K562 (cell line): ENCODE data around the gene SARS2. TPM values are rescaled to one million over a fixed set of nuclear protein-coding genes. Genes with fewer than 3 reads are reported as not detected.
A peak's percentile ranks its signal among the peaks of the same experiment; 100 is the strongest.

ENCODE experiments used
- BACH1 ChIP-seq: fragments of 200-800 bp; sonication (Bioruptor generic); IDR thresholded peaks from 2 replicates; pipeline ENCODE4 v1.6.1; 2016; ENCODE audit warnings: missing genetic modification characterization, missing compliant biosample characterization
- CHD1 ChIP-seq: fragments of 200-600 bp; sonication (generic); IDR thresholded peaks from one replicate; pipeline ENCODE4 v1.6.1; 2012; ENCODE audit warnings: mild to moderate bottlenecking, moderate library complexity, low read length, inconsistent platforms
- DDX20 ChIP-seq: fragments of 450-650 bp; IDR thresholded peaks from 2 replicates; pipeline ENCODE4 v1.6.1; 2016; ENCODE audit warnings: missing genetic modification characterization, low read depth, mild to moderate bottlenecking, missing compliant biosample characterization, moderate library complexity
- ETS2 ChIP-seq: IDR thresholded peaks from 2 replicates; pipeline ENCODE4 v1.6.1; 2016; ENCODE audit warnings: borderline replicate concordance, missing genetic modification characterization, mild to moderate bottlenecking, moderate library complexity, missing compliant biosample characterization; ENCODE audit not compliant: poor library complexity, severe bottlenecking
- GTF2F1 ChIP-seq: IDR thresholded peaks from 2 replicates; pipeline ENCODE4 v1.6.1; 2011; ENCODE audit warnings: low read depth, low read length, improper control_type of control experiment
- IRF1 ChIP-seq: sonication (generic); formaldehyde crosslinking; IDR thresholded peaks from 2 replicates; pipeline ENCODE4 v1.8.0; 2022; ENCODE audit warnings: missing genetic modification reagents, mild to moderate bottlenecking, borderline replicate concordance
- KLF13 ChIP-seq: fragments of 450-650 bp; IDR thresholded peaks from 2 replicates; pipeline ENCODE4 v1.6.1; 2016; ENCODE audit warnings: missing genetic modification characterization, low read depth, mild to moderate bottlenecking, missing compliant biosample characterization, moderate library complexity, borderline replicate concordance
- PTTG1 ChIP-seq: fragments of 450-650 bp; IDR thresholded peaks from 2 replicates; pipeline ENCODE4 v1.6.1; 2016; ENCODE audit warnings: low read depth, mild to moderate bottlenecking, missing genetic modification characterization, missing compliant biosample characterization
- RAD21 ChIP-seq, 2 experiments: fragments of 250-450 bp in 1 of 2; fragments of 450-650 bp in 1 of 2; sonication (Bioruptor Pico) in 1 of 2; formaldehyde crosslinking in 1 of 2; IDR thresholded peaks in 1 of 2; conservative IDR thresholded peaks in 1 of 2; 2 replicates each; pipeline versions ENCODE4 v1.4.0 to v1.8.0; 2020 to 2022; ENCODE audit warnings: mild to moderate bottlenecking in 2 of 2, moderate library complexity in 1 of 2
- RBM39 ChIP-seq: fragments of 200-400 bp; formaldehyde crosslinking; optimal IDR thresholded peaks from 2 replicates; pipeline ENCODE3; 2018; ENCODE audit warnings: low read depth, low read length
- RHOXF2B ChIP-seq: fragments of 250-450 bp; sonication (Bioruptor Pico); conservative IDR thresholded peaks from 2 replicates; pipeline ENCODE4 v1.5.1; 2021
- SLC30A9 ChIP-seq: fragments of 250-450 bp; sonication (Bioruptor Pico); IDR thresholded peaks from 2 replicates; pipeline ENCODE4 v1.8.0; 2022; ENCODE audit warnings: mild to moderate bottlenecking, moderate library complexity
- SMAD3 ChIP-seq: fragments of 450-650 bp; formaldehyde crosslinking; conservative IDR thresholded peaks from 2 replicates; pipeline ENCODE4 v1.4.0; 2020; ENCODE audit warnings: mild to moderate bottlenecking
- ZNF212 ChIP-seq: fragments of 450-650 bp; formaldehyde crosslinking; IDR thresholded peaks from 2 replicates; pipeline ENCODE4 v1.4.0; 2020; ENCODE audit warnings: mild to moderate bottlenecking
- ZNF354B ChIP-seq: fragments of 250-450 bp; sonication (Bioruptor Pico); IDR thresholded peaks from 2 replicates; pipeline ENCODE4 v1.4.0; 2020
- ZNF512 ChIP-seq: IDR thresholded peaks from 2 replicates; pipeline ENCODE4 v1.6.1; 2016; ENCODE audit warnings: missing genetic modification characterization, missing compliant biosample characterization
- ZZZ3 ChIP-seq: fragments of 450-650 bp; IDR thresholded peaks from 2 replicates; pipeline ENCODE4 v1.6.1; 2016; ENCODE audit warnings: antibody characterized with exemption, mild to moderate bottlenecking, moderate library complexity
- polyA plus RNA-seq, 8 experiments: library from polyadenylated mRNA; depleted of rRNA in 4 of 8; stranded (reverse) in 5 of 8; unstranded in 3 of 8; fragments of >200 nt; fragmentation: Nextera tagmentation in 2 of 8; fragmentation: Illumina TruSeq in 1 of 8; extraction: Ambion mirVana in 2 of 8; extraction: Trizol in 1 of 8; gene quantifications; 2 replicates each; pipeline versions ENCODE4 v1.2.1 to v1.2.3, GENCODE V29; 2011 to 2014; ENCODE audit warnings: inconsistent platforms in 1 of 8, missing spikeins in 1 of 8
- total RNA-seq, 7 experiments: library from RNA; depleted of rRNA in 6 of 7; stranded (reverse); fragments of >200 nt in 6 of 7; fragmentation: Illumina TruSeq in 2 of 7; extraction: Trizol in 2 of 7; gene quantifications; 2 replicates each; pipeline versions ENCODE4 v1.2.1 to v1.2.3, GENCODE V29; 2011 to 2021; ENCODE audit warnings: low replicate concordance in 1 of 7
- TF ChIP-seq, protein P1 (sequence below), 2 experiments: IDR thresholded peaks in 1 of 2; conservative IDR thresholded peaks in 1 of 2; 2 replicates each; pipeline ENCODE4 v1.6.1; 2016; ENCODE audit warnings: low read depth in 2 of 2, mild to moderate bottlenecking in 1 of 2, missing compliant biosample characterization in 1 of 2, missing genetic modification characterization in 1 of 2, moderate library complexity in 1 of 2
- TF ChIP-seq, protein P2 (sequence below): fragments of 250-450 bp; sonication (Bioruptor Pico); IDR thresholded peaks from 2 replicates; pipeline ENCODE4 v1.5.0; 2021
- TF ChIP-seq, protein P3 (sequence below): fragments of 450-650 bp; IDR thresholded peaks from 2 replicates; pipeline ENCODE4 v1.6.1; 2016; ENCODE audit warnings: missing biosample characterization, missing genetic modification characterization

SARS2 gene
- total and polyA plus RNA-seq, 9 of the 15 experiments (the other 6 are each of a cell fraction or from before 2014, with no cell fraction given) = 3.1 to 59.1 (median 31.7) TPM

GRCh38 chr19:38899447-38900201 lies 30.9 kb downstream of the SARS2 start, which contains the start of the genes NFKBIB and SIRT2 (continued):
- TF ChIP-seq, protein P1, sequence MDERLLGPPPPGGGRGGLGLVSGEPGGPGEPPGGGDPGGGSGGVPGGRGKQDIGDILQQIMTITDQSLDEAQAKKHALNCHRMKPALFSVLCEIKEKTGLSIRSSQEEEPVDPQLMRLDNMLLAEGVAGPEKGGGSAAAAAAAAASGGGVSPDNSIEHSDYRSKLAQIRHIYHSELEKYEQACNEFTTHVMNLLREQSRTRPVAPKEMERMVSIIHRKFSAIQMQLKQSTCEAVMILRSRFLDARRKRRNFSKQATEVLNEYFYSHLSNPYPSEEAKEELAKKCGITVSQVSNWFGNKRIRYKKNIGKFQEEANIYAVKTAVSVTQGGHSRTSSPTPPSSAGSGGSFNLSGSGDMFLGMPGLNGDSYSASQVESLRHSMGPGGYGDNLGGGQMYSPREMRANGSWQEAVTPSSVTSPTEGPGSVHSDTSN (CRISPR knock-in tag; IDR thresholded peaks at IDR 0.05; ENCODE audit: low read depth) = peak; percentile 28; the same call in 1 of the 2 replicates
- TF ChIP-seq, protein P1 (tag; conservative IDR thresholded peaks at IDR 0.05; ENCODE audit: low read depth) = no peak
- TF ChIP-seq DDX20 (tag) = no peak
- TF ChIP-seq ZNF354B (CRISPR knock-in tag) = no peak
- TF ChIP-seq BACH1 (tag) = no peak; the same call in 1 of the 2 replicates
- TF ChIP-seq ZNF512 (tag) = no peak
- TF ChIP-seq ZZZ3 = no peak
- TF ChIP-seq GTF2F1 = no peak
- TF ChIP-seq IRF1 = no peak
- TF ChIP-seq, protein P2, sequence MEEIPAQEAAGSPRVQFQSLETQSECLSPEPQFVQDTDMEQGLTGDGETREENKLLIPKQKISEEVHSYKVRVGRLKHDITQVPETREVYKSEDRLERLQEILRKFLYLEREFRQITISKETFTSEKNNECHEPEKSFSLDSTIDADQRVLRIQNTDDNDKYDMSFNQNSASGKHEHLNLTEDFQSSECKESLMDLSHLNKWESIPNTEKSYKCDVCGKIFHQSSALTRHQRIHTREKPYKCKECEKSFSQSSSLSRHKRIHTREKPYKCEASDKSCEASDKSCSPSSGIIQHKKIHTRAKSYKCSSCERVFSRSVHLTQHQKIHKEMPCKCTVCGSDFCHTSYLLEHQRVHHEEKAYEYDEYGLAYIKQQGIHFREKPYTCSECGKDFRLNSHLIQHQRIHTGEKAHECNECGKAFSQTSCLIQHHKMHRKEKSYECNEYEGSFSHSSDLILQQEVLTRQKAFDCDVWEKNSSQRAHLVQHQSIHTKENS (CRISPR knock-in tag) = no peak
- no peak for TF ChIP-seq SMAD3
- TF ChIP-seq KLF13 (tag) = peak; percentile 87
- no peak for TF ChIP-seq RBM39
- TF ChIP-seq SLC30A9 (CRISPR knock-in tag) = no peak
- no peak for TF ChIP-seq RAD21 (CRISPR knock-in tag; conservative IDR thresholded peaks at IDR 0.05 in 1 of 2, IDR thresholded peaks at IDR 0.05 in 1 of 2)
- TF ChIP-seq ETS2 (tag) = no peak
- no peak for TF ChIP-seq PTTG1 (tag)
- TF ChIP-seq, protein P3, sequence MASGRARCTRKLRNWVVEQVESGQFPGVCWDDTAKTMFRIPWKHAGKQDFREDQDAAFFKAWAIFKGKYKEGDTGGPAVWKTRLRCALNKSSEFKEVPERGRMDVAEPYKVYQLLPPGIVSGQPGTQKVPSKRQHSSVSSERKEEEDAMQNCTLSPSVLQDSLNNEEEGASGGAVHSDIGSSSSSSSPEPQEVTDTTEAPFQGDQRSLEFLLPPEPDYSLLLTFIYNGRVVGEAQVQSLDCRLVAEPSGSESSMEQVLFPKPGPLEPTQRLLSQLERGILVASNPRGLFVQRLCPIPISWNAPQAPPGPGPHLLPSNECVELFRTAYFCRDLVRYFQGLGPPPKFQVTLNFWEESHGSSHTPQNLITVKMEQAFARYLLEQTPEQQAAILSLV (tag) = no peak
- no peak for TF ChIP-seq ZNF212 (CRISPR knock-in tag)
- no peak for TF ChIP-seq RHOXF2B
- TF ChIP-seq CHD1 = no peak
